ENCODE measurements around the gene MIP.
"Not testable (repeated sequence)": the region's sequence is repeated elsewhere in the genome, so short reads cannot be mapped to it uniquely, and the experiment has no call there.

MIP gene

GRCh38 chr12:56494106-56494415, 39.6 kb upstream of the MIP start:
- DNase-seq; H3K27ac ChIP-seq (ENCODE audit: low read depth, low read length); H3K4me2 ChIP-seq (ENCODE audit: low read length); H3K79me1 ChIP-seq (ENCODE audit: low read length); H3K9ac ChIP-seq (ENCODE audit: low read length); H4K8ac ChIP-seq (ENCODE audit: low read depth, low read length); H3K23ac ChIP-seq (ENCODE audit: low read length); H4K5ac ChIP-seq (ENCODE audit: low read length); H3K4me3 ChIP-seq (ENCODE audit: low read length); H2BK15ac ChIP-seq (replicated peaks; ENCODE audit: low read depth); H3K4ac ChIP-seq (ENCODE audit: low read depth, low read length); H3K4me1 ChIP-seq (ENCODE audit: control insufficient read depth, low read depth, low read length); H2BK120ac ChIP-seq (ENCODE audit: low read depth, low read length); H2AK5ac ChIP-seq (ENCODE audit: low read length); H3K56ac ChIP-seq (ENCODE audit: low read length); H3K79me2 ChIP-seq (ENCODE audit: control insufficient read depth, insufficient read depth, low read length); H3K18ac ChIP-seq (ENCODE audit: low read length); H2BK5ac ChIP-seq (ENCODE audit: low read length); H3K27me3 ChIP-seq (ENCODE audit: insufficient read depth, low read length, poor library complexity); H3K36me3 ChIP-seq (ENCODE audit: control insufficient read depth, insufficient read depth, low read length): not testable (repeated sequence)
- no CpG with 5 or more reads among the region's 15 CpGs for WGBS (ENCODE audit: extremely low coverage, insufficient coverage, low lambda C conversion rate)

- not testable (repeated sequence) for H4K8ac ChIP-seq (ENCODE audit: low read depth, low read length); H3K23ac ChIP-seq (ENCODE audit: low read length); H2AK5ac ChIP-seq (ENCODE audit: low read length); H3K4me1 ChIP-seq (ENCODE audit: control insufficient read depth, low read depth, low read length); H3K4me3 ChIP-seq (ENCODE audit: low read length); H2BK15ac ChIP-seq (replicated peaks; ENCODE audit: low read depth); H3K4me2 ChIP-seq (ENCODE audit: low read length); H3K18ac ChIP-seq (ENCODE audit: low read length); DNase-seq; H4K5ac ChIP-seq (ENCODE audit: low read length); H3K56ac ChIP-seq (ENCODE audit: low read length); H3K9ac ChIP-seq (ENCODE audit: low read length); H3K4ac ChIP-seq (ENCODE audit: low read depth, low read length); H3K79me2 ChIP-seq (ENCODE audit: control insufficient read depth, insufficient read depth, low read length); H3K27ac ChIP-seq (ENCODE audit: low read depth, low read length); H3K27me3 ChIP-seq (ENCODE audit: insufficient read depth, low read length, poor library complexity); H3K79me1 ChIP-seq (ENCODE audit: low read length); H2BK120ac ChIP-seq (ENCODE audit: low read depth, low read length); H3K36me3 ChIP-seq (ENCODE audit: control insufficient read depth, insufficient read depth, low read length); H2BK5ac ChIP-seq (ENCODE audit: low read length)
- no CpG with 5 or more reads among the region's 31 CpGs for WGBS (ENCODE audit: extremely low coverage, insufficient coverage, low lambda C conversion rate)
Observed at GRCh38 chr12:56493409-56494105, 39.1 kb upstream of the MIP start.

DNA sequence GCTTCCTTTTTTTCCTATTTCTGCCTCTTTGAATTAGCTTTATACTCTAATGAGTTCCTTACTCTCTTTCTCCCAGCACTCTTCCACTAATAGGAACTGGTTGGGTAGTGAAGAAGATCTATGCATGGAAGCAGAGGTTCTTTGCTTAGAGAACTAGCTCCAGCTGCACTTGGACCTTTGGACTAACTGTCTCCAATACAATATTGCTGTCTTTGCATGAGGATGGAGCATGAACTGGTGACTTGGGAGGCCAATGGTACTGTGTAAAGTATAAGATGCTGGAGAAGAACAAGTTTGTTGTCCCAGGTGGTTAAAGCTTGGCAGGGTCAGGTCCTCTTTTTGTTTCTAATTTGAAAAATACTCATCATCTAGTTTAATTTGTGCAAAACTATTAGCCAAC, 35.9 kb upstream of the MIP start:
- Histone ChIP-seq H3K4me3 (ENCODE audit: low read length) (no peak overlapping the region), H3K79me1 (ENCODE audit: low read length) (no peaks in the 10 kb centered on the region), H3K56ac (ENCODE audit: low read length) (no peak overlapping the region), H3K9ac (ENCODE audit: low read length) (no peak overlapping the region), H3K18ac (ENCODE audit: low read length) (no peak overlapping the region), H2AK5ac (ENCODE audit: low read length) (no peak overlapping the region), H3K23ac (ENCODE audit: low read length) (no peak overlapping the region), H4K5ac (ENCODE audit: low read length) (no peak overlapping the region), H3K4me2 (ENCODE audit: low read length) (no peak overlapping the region), H3K4ac (ENCODE audit: low read depth, low read length) (no peak overlapping the region), H3K79me2 (ENCODE audit: control insufficient read depth, insufficient read depth, low read length) (no peaks in the 10 kb centered on the region), H2BK120ac (ENCODE audit: low read depth, low read length) (no peak overlapping the region), H3K27me3 (ENCODE audit: insufficient read depth, low read length, poor library complexity) (peaks cover 16% of the 10 kb centered on the region), H3K27ac (ENCODE audit: low read depth, low read length) (no peak overlapping the region), H3K4me1 (ENCODE audit: control insufficient read depth, low read depth, low read length) (no peaks in the 10 kb centered on the region), H4K8ac (ENCODE audit: low read depth, low read length) (no peak overlapping the region), H2BK15ac (replicated peaks; ENCODE audit: low read depth) (no peak overlapping the region), H2BK5ac (ENCODE audit: low read length) (no peak overlapping the region), H3K36me3 (ENCODE audit: control insufficient read depth, insufficient read depth, low read length) (no peaks in the 10 kb centered on the region)
- no peak for DNase-seq

GRCh38 chr12:56488041-56488955, 33.8 kb upstream of the MIP start, which contains the start of gene GLS2:
Gene GLS2 (minus strand): TSS chr12:56488161. CDS start chr12:56488118, 43 bp downstream.
- no peak within 1 kb of the TSS for H3K4ac ChIP-seq (ENCODE audit: low read depth, low read length)
- H3K27me3 ChIP-seq (ENCODE audit: insufficient read depth, low read length, poor library complexity), result peaks cover 16% of the 10 kb centered on the region
- peak within 1 kb of the TSS; percentile 48 for H3K9ac ChIP-seq (ENCODE audit: low read length)
- H2AK5ac ChIP-seq (ENCODE audit: low read length), result no peak within 1 kb of the TSS
- no peak within 1 kb of the TSS for H2BK15ac ChIP-seq (replicated peaks; ENCODE audit: low read depth)
- peak; percentile 81 for DNase-seq
- peak within 1 kb of the TSS; percentile 83 for H3K4me2 ChIP-seq (ENCODE audit: low read length)
- H3K18ac ChIP-seq (ENCODE audit: low read length), result no peak within 1 kb of the TSS
- H4K8ac ChIP-seq (ENCODE audit: low read depth, low read length), result no peak within 1 kb of the TSS
- no peaks in the 10 kb centered on the region for H3K79me1 ChIP-seq (ENCODE audit: low read length)
- no peak within 1 kb of the TSS for H2BK120ac ChIP-seq (ENCODE audit: low read depth, low read length)
- WGBS (ENCODE audit: extremely low coverage, insufficient coverage, low lambda C conversion rate), result no CpG with 5 or more reads among the region's 59 CpGs
- H3K36me3 ChIP-seq (ENCODE audit: control insufficient read depth, insufficient read depth, low read length), result no peaks in the 10 kb centered on the region
- H3K27ac ChIP-seq (ENCODE audit: low read depth, low read length), result no peak within 1 kb of the TSS
- peak within 1 kb of the TSS; percentile 65 for H3K56ac ChIP-seq (ENCODE audit: low read length)
- H3K79me2 ChIP-seq (ENCODE audit: control insufficient read depth, insufficient read depth, low read length), result no peaks in the 10 kb centered on the region
- peak within 1 kb of the TSS; percentile 8 for H3K4me3 ChIP-seq (ENCODE audit: low read length)
- no peaks in the 10 kb centered on the region for H3K4me1 ChIP-seq (ENCODE audit: control insufficient read depth, low read depth, low read length)
- H4K5ac ChIP-seq (ENCODE audit: low read length), result no peak within 1 kb of the TSS
- H2BK5ac ChIP-seq (ENCODE audit: low read length), result no peak within 1 kb of the TSS
- H3K23ac ChIP-seq (ENCODE audit: low read length), result no peak within 1 kb of the TSS

DNA sequence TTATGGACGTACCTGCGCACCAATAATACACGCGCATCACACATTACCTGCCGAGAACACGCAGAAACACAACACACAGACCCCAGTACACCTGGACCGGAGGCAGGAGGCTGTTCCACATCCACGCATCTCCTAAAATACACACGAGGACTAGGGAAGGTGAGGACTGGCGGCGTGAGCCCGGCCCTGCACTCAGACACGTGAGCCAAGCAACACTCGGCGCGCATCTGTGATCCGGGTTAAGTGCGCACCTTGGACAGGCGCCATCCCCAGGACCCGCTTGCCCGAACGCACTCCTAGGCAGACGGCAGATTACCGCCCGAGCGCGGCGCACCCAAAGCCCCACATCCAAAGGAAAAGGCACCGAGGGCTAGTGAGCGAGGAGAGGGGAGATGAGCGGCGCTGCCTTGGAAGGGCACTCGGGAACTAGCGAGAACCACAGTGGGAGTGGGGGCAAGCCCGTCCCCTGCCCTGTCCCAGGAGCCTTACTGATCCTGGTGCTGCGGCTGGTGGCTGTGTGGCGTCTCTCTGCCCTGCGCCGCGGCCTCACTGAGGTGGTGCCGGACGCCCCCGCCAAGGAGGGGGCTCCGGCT, 33.1 kb upstream of the MIP start:
- no peak overlapping the region for H4K8ac ChIP-seq (ENCODE audit: low read depth, low read length)
- no peak overlapping the region for H3K27ac ChIP-seq (ENCODE audit: low read depth, low read length)
- H3K4ac ChIP-seq (ENCODE audit: low read depth, low read length), result no peak overlapping the region
- no peak overlapping the region for H2BK15ac ChIP-seq (replicated peaks; ENCODE audit: low read depth)
- peak overlapping the region; percentile 48 for H3K9ac ChIP-seq (ENCODE audit: low read length)
- no peaks in the 10 kb centered on the region for H3K36me3 ChIP-seq (ENCODE audit: control insufficient read depth, insufficient read depth, low read length)
- H3K56ac ChIP-seq (ENCODE audit: low read length), result peak overlapping the region; percentile 65
- H3K79me2 ChIP-seq (ENCODE audit: control insufficient read depth, insufficient read depth, low read length), result no peaks in the 10 kb centered on the region
- H2BK5ac ChIP-seq (ENCODE audit: low read length), result no peak overlapping the region
- no peak overlapping the region for H2AK5ac ChIP-seq (ENCODE audit: low read length)
- H3K79me1 ChIP-seq (ENCODE audit: low read length), result no peaks in the 10 kb centered on the region
- DNase-seq, result peak; percentile 58
- no peaks in the 10 kb centered on the region for H3K4me1 ChIP-seq (ENCODE audit: control insufficient read depth, low read depth, low read length)
- H3K4me3 ChIP-seq (ENCODE audit: low read length), result peak overlapping the region; percentile 8
- peak overlapping the region; percentile 83 for H3K4me2 ChIP-seq (ENCODE audit: low read length)
- H3K23ac ChIP-seq (ENCODE audit: low read length), result no peak overlapping the region
- H3K18ac ChIP-seq (ENCODE audit: low read length), result no peak overlapping the region
- H2BK120ac ChIP-seq (ENCODE audit: low read depth, low read length), result no peak overlapping the region
- H4K5ac ChIP-seq (ENCODE audit: low read length), result no peak overlapping the region
- WGBS (ENCODE audit: extremely low coverage, insufficient coverage, low lambda C conversion rate), result no CpG with 5 or more reads among the region's 44 CpGs
- H3K27me3 ChIP-seq (ENCODE audit: insufficient read depth, low read length, poor library complexity), result peaks cover 16% of the 10 kb centered on the region

Data from mesendoderm (in vitro differentiated cells).